ENCODE data around the gene UBE3A.

GRCh38 chr15:25417604-25418003, 21.2 kb downstream of the UBE3A start:
- TF ChIP-seq CTCF (IDR thresholded peaks at IDR 0.05): no peak
- TF ChIP-seq EZH2 (IDR thresholded peaks at IDR 0.05; ENCODE audit: borderline replicate concordance, insufficient read depth, low read depth, low read length, poor library complexity, severe bottlenecking): no peak
